ENCODE results near the gene TM4SF4.

The TM4SF4 gene

GRCh38 chr3:149455366-149455765 lies 19.1 kb upstream of the TM4SF4 start:
- no peak for DNase-seq (ENCODE audit: low read depth)

GRCh38 chr3:149455989-149456388 lies 18.5 kb upstream of the TM4SF4 start:
- DNase-seq (ENCODE audit: low read depth): no peak

DNA sequence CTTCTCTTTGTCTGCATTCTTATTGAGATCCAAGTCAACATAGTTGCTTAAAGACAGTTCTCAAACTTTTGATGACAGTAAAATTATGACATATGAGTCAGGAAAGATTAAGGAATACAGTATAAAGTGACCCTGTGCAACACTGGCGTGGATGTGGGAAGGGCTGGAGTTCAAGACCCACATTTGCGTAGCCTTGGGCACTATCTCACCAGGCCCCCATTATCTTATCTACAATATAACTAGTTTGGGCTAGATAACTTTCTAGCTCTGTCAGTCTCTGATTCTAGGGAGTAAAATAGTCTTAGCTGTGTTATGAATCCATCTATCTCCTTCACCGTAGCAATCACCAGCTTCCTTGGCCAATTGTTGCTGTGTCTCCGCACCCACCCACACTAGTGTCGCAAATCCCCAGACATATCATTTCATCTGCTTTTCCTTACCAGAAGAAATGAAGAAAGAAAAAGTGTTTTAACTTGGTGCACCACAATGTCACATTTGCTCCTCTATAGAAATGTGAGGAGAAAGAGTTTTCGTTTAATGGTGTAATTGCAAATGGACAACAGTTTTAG lies 14.9 kb upstream of the TM4SF4 start:
- no peak for DNase-seq (ENCODE audit: low read depth)

GRCh38 chr3:149460117-149460516 lies 14.4 kb upstream of the TM4SF4 start:
- DNase-seq (ENCODE audit: low read depth): no peak

- DNase-seq (ENCODE audit: low read depth): no peak
These were observed 12.4 kb upstream of the TM4SF4 start for GRCh38 chr3:149462051-149462450.

DNA sequence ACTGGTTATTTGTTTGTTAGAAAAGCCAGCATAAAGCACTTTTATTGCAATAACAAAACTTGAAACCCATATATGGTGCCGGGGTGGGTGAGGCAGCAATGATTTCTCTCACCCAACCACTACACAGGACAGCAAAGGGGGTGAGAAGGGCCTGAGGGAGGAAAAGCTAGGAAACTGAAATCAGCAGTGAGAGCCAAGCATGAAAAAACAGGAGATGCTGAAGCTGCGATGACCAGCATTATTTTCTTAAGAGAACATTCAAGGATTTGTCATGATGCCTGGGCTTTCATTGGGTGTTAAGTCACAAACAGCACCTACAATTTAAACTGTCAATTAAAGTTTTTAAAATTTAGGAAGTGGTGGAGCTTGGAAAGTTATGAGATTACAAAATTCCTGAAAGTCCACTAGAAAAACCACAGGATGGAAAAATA lies 11.9 kb upstream of the TM4SF4 start:
- no peak for DNase-seq (ENCODE audit: low read depth)

GRCh38 chr3:149463921-149464320 lies 10.6 kb upstream of the TM4SF4 start:
- no peak for DNase-seq (ENCODE audit: low read depth)

GRCh38 chr3:149464542-149465328 lies 9.8 kb upstream of the TM4SF4 start:
- no peak for DNase-seq (ENCODE audit: low read depth)

GRCh38 chr3:149465351-149465883 lies 9.1 kb upstream of the TM4SF4 start:
- no peak for DNase-seq (ENCODE audit: low read depth)

- peak; percentile 78 for DNase-seq (ENCODE audit: low read depth)
These were observed 8.3 kb upstream of the TM4SF4 start for GRCh38 chr3:149466192-149466591.

GRCh38 chr3:149468504-149469212 lies 5.8 kb upstream of the TM4SF4 start:
- DNase-seq (ENCODE audit: low read depth): no peak

DNA sequence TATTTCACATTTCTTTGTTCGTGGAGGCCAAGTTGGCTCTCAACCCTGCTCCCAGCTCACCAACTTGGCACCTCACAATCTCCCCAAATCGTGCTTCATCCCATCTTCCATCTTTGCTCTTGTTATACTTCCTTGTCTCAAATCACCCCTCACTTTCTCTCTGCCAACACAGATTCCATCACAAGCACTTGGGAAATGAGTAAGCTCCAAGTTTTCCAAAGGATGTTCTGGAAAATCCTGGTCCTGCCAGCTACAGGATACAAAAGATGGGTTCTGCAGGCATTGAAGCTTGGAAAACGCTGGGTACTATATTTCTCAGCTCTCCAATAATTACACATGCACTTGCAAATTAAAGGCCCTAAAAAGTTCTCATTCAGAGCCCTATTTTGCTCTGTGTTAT lies 4.1 kb upstream of the TM4SF4 start:
- DNase-seq (ENCODE audit: low read depth): no peak

GRCh38 chr3:149472030-149472797 lies 2.3 kb upstream of the TM4SF4 start:
- no peak for DNase-seq (ENCODE audit: low read depth)

DNA sequence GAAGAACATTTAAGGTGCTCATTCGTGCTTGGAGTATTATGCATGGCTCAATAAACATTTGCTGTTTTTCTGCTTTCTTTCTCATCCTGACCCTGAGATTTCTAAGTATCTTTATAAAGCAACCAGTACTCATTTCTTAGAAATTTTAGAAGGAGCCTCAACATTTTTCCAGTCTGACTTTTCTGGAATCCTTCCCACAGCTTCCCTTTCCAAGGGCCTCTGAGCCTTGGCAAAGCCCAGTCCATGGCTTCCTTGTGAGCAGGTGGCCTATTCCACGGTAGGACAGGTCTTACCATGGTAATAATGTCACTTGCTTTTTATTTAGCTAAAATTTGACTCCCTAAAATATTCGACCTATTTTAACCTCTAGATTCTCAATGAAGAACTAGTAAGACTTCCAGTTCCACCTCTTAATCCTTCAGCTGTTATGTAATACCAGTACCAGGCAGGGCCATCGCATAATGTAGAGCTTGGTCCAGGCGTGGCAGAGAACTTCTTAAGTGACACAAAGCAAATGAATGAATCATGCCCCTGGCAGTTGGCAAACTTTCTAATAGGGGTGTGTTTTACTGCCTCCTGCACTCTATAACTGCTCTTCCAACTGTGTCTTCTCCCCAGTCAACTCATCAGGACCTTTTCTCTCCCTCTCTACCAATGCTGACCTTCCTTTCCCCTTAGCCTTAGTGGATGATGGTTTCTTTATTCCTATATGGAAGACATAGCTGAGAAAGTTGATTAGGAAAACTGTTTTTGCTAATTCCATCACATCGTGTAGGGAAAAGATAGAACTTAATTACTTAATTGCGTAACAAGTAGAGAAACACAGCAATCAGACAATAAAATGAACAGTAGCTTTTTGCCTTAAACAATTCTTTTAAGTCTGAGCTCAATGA lies 894 bp upstream of the TM4SF4 start:
- peak; percentile 87 for DNase-seq (ENCODE audit: low read depth)

- DNase-seq (ENCODE audit: low read depth): no peak
These were observed 1.1 kb downstream of the TM4SF4 start for GRCh38 chr3:149475451-149476060.

DNA sequence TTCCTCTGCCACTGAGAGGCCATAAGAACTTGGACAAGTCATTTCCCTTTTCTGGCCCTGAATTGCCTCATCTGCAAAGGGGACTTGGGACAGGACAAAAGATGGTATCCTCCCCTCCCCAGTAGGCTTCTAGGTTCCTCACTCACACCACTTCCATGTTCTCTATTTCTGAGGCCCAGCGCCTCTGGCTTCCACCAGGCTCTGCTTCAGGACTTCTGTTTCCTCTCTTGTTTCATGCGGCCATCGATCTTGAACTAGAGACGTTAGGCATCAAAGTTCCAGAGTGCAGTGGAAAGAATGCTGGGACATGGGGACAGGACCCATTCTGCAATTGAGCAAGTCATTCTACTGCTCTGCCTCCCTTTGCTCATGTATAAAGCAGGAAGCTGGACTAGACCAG lies 1.7 kb downstream of the TM4SF4 start:
- no peak for DNase-seq (ENCODE audit: low read depth)

DNA sequence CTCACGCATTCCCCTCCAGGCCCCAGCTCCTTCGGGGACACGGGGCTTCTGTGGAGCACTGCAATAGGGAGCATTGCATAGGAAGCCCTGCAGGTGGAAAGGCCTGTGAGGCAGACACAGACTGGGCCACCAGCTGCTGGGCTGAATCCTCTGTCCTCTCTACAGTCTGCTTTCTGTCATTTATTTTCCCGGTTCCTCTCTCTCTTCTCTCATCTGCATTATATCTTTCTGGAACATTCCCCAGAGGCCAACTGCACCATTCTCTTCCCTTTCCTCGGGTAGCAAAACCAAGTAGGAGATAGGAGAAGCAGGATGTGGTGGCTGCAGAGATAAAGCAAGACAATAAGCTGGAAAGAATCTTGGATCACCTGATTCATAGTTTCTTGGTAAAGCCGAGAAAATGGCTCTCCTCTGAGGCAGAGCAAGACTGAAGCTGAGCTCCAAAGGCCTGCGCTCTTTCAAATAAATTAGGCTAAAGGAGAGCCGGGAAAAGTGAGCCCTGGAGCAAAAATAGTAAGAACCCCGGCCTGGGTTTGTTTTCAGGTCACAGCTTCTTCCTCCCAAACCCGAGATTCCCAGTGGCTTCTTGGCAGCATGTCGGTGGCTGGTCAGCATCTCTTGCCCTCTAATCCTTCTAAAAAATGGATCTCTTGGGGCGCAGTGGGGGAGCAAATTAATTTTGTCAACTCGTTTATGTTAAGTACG lies 5.3 kb downstream of the TM4SF4 start:
- peak; percentile 35 for DNase-seq (ENCODE audit: low read depth)

DNA sequence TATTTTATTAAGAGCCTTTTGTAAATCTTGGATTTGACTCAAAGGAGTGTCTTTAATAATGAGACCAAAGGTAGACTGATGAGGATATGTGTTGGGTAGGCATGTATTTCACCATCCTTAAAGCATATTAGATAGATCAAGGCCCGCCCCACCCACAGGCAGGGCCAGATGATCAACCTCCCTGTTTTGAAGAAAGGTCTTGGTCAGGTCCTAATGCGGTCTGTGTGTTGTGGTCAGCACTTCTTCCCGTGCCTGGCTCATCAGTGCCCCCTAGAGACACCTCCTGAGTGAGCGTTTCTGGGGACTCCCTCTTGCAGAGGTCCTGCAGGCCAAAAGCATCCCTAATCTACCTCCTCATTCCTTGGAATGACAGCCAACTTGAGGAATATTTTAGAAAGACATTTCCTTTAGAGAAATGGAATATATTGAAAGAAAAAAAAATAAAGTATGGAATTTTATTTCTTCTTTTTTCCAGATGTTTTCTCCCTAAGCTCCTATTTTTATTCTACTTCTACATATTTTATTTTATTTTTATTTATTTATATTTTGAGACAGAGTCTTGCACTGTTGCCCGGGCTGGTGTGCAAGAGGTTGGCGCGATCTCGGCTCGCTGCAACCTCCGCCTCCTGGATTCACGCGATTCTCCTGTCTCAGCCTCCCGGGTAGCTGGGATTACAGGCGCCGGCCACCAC lies 6.0 kb downstream of the TM4SF4 start:
- peak; percentile 94 for DNase-seq (ENCODE audit: low read depth)

DNA sequence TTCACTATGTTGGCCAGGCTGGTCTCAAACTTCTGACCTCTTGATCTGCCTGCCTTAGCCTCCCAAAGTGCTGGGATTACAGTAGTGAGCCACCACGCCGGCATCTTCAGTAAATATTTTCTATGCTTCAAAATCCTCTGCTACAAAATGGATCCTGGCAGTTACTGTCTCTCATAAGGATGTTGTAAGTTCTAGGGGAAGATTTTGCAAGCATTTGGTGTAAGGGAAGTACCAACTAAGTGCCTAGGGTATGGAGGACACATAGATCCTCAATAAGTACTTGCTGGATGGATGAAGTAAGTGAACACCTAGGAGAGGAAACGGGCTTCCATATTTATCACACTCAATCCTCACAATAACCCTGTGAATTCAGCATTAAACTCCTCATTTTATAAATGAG lies 6.6 kb downstream of the TM4SF4 start:
- DNase-seq (ENCODE audit: low read depth): no peak

All from iris pigment epithelial cell (primary cell).